Activated T-cell treated with anti-CD3 and anti-CD28 coated beads, Interleukin-2, amount 50 U/mL, for 48 hours (primary cell): ENCODE results near the gene RPS25.
"Not testable (repeated sequence)": the region's sequence is repeated elsewhere in the genome, so short reads cannot be mapped to it uniquely, and the experiment has no call there.

Source experiments
- DNase-seq, 2 experiments: peaks; one replicate each; pipeline ENCODE4 v3.0.0-alpha.2; 2020

RPS25 gene

DNA sequence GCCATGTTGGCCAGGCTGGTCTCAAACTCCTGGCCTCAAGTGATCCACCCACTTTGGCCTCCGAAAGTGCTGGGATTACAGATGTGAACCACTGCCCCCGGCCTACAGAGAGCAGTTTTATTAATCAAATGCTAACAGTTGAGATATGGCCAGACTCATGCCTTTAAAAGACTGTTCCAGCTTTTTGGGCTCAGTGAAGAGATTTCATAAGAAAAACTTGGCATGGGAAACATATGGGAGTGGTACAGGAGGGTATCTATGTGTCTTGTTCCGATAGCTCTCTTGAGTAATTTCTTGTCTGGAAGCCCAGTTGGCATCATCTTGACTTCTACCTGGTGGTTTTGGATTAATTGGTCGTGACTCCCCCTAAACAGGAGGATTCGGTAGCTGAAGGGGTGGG is 20.7 kb upstream of the RPS25 start:
- DNase-seq, result no peak

DNA sequence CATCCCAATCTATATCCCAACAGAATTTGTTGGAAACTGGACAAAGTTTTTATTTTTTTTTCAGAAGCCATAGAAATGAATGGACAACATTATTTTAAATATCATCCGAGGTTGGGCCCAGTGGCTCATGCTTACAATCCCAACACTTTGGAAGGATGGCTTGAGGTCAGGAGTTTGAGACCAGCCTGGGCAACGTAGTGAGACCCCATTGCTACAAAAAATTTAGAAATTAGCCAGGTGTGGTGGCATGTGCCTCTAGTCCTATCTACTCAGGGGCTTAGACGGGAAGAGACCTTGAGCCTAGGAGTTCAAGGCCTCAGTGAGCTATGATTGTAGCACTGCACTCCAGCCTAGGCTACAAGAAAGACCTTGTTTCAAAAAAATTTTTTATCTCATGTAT is 16.7 kb upstream of the RPS25 start:
- no peak for DNase-seq

GRCh38 chr11:119033421-119033820 is 15.3 kb upstream of the RPS25 start:
- DNase-seq, result not testable (repeated sequence)

GRCh38 chr11:119031912-119032280 is 13.8 kb upstream of the RPS25 start:
- no peak for DNase-seq

DNA sequence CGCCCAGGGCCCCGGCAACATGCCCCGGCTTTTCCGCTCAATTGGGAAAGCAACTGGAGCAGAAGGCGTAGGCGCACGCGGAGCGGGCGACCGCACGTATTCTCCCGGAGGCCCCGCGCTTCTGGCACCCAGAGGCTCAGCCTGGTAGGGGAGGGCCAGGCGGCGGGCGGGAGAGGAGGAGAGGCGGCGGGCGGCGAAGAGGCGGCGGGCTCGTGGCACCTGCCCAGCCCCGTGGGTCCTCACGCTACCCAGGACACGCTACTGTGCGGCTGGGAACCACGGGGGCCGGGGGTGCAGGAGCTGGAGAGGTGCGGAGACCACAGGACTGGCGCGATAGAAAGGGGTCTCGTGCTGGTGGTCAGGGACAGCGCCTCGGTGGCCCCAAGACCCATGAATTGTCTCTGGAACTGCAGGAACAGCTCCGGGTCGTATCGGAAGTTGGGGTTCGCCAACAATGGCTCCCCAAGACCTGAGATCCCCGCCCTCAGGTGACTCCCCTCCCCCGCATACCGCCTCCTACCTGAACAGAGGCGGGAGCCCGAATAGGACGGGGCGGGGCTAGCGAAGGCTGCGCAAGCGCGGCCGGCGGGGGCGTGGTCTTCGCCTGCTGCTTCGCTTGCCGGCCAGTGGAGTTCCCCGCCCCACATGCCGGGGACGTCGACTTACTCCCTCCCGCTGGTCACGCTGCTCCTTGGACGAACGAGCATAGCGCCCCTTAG is 12.3 kb upstream of the RPS25 start, which contains the start of gene SLC37A4:
SLC37A4 (minus strand) TSS at position 549 of the 719 bp plus-strand sequence.
- DNase-seq, result peak; percentile 99 to 100

- DNase-seq, result peak in 1 of 2 experiments; percentile 72
These were observed 11.8 kb upstream of the RPS25 start for GRCh38 chr11:119030029-119030328.

DNA sequence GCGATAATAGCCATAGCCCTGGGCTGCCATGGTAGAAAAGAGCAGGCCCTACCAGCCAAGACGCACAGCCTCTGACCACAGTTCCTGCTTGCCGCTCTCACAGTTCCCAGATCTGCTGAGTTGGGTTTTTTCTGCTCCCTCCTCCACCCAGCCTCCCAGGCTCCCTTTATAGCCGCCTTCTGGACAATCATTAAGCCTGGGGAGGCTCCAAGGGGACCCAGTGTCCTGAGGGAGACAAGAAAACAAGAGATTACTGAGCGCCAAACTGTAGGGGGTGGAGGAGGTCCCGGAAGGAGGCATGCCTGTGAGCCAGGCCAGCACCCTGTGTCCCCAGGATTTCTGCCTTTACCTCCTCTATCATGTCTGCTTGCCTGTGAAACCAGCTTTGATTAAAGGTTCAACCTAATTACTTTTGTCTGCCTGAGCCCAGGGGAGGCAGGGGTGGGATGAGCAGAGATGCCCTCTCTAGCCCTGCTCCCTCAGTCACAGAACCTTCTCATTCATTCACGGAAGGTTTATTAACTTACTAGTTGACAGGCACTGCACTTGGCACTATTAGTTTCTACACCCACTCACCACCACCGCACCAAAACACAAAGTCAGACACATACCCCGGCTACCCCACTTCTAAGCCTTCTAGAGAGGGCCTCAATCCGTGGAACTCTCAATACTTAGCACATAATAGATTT is 11.3 kb upstream of the RPS25 start:
- peak; percentile 65 for DNase-seq

- DNase-seq, result no peak
These were observed 10.9 kb upstream of the RPS25 start for GRCh38 chr11:119029069-119029339.

DNA sequence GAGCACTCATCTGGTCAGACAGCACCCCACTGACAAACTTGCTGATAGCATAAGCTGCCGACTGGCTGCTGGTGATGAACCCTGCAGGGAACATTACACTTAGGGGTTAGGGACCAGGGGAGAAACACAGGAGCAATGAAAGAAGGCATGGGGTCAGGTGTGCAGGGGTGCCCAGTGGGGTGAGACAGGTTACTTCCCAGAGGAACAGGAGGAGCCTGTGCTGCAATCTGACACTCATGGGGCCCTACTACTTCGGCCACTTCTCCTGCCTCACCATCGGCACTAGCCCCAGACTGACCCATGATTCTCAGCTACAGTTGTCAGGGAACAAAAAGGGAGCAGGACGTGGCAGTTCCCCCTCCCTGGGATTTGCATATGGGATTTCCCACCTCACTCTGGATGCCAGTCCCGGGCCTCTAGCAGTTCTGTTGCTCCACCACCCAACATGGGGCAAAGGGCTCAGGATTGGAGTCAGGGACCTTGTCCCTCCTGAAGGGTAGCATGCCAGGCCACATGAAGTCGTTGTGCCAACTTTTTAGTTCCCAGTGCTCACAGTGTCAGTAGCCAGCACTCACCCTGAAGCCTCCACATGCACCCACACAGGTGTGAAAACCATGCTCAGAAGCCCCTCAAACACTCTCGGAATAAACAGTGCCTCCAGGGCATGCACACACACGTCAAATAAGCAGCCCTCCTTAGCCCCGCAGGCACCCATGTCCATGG is 10.4 kb upstream of the RPS25 start:
- no peak for DNase-seq

DNA sequence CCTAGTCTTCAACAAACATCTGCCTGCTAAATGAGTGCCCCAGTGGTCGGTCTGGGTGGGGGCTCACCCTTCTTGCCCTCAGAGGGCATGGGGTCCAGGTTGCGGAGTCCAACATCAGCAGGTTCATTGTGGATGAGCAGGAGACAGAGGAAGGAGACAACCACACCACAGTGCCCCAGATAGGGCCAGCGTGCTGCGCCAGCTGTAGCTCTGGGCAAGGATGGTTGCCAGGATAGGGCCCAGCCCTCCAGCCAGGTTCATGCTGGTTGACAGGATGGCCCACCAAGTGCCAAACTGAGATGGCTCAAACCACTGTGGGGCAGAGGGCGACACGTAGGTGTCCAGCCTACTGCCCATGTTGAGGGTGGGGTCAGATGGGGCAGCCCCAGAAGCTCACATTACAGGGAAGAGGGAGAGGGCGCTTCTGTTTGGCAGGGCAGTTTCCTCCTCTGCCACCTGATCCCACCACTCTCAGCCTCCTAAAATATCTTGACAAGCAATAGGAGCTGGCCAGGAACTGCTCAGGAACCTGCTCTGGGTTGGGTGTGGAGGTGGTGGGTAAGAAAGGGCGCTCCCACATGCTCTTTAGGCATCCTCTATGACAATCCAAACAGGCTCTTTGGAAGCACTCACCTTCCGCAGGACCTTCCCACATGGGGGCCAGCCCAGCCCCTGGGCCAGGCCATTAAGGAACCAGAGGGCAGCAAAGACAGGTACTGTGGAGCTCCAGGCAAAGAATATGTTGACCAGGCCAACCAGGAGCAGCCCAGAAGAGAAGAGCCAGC is 9.6 kb upstream of the RPS25 start:
- no peak for DNase-seq

DNA sequence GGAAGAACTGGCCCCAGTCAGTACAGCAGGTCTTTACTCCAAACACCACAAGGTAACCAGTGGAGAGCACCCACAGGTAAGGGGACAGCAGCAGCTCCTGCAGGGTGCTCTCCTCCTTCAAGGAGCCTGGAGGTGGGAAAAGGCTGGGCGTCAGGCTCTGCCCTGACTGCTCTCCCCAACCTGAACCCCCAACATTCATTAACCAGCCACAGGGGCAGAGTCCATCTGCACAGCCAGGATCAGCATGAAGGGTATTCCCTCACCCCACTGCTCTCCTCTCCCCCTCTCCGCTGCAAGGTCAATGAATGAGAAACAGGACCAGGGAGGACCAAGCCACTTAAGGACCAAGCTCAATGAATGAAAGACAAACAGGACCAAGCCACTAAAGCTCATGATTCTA is 8.8 kb upstream of the RPS25 start:
- no peak for DNase-seq

DNA sequence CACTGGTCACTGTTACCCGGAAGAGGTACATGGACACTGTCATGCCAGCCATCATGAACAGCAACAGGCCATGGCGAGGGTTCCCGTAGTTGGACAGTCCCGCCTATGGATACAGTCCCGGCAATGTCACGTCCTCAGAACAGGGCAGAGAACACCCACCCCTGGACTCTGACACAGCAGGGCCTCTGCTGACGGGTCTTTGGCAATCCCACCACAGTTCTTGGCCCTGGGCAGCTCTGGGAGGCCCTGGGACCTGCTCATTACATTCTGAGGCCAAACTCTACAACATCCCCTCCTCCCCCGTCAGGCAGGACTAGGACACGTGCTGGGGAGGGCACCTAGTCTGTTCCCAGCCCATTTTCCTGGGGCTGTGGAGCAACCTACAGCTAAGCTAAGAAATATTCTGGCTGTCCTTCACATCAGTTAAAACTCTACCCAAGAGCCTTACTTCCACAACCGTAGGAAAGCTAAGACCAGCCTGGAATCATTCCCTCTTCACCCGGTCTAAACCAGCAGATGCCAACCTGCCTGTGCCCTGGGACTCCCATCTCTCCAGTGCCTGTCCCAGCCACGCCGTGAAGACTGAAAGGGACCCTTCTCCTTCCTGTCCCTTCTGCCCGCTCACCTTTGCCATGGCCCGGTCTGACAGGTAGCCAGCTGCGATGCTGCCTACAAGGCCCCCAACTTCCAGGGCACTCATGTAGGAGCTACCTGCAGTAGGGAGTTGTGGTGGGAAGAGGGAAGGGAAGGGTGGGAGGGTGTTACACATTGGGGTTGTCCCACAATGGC is 8.0 kb upstream of the RPS25 start:
- no peak for DNase-seq

DNA sequence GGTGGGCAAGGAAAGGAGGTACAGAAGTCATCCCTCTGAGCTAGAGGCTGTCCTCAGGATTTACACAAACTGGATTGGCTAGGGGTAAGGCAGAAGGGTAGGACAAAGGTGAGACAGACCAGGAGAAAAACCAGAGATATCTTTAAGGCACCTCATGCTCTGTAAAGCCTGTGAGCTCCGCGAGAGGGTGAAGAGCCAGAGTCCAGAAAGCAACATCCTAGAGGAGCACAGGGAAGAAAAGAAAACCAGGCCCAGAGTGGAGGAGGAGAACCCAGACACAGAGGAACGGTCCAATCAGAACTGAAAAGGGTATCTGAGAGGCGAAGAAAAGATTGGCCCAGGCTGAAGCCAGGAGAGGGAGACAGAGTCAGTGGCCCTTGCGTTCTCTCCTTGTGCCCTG is 7.4 kb upstream of the RPS25 start:
- no peak for DNase-seq

GRCh38 chr11:119025099-119025473 is 6.9 kb upstream of the RPS25 start:
- no peak for DNase-seq

DNA sequence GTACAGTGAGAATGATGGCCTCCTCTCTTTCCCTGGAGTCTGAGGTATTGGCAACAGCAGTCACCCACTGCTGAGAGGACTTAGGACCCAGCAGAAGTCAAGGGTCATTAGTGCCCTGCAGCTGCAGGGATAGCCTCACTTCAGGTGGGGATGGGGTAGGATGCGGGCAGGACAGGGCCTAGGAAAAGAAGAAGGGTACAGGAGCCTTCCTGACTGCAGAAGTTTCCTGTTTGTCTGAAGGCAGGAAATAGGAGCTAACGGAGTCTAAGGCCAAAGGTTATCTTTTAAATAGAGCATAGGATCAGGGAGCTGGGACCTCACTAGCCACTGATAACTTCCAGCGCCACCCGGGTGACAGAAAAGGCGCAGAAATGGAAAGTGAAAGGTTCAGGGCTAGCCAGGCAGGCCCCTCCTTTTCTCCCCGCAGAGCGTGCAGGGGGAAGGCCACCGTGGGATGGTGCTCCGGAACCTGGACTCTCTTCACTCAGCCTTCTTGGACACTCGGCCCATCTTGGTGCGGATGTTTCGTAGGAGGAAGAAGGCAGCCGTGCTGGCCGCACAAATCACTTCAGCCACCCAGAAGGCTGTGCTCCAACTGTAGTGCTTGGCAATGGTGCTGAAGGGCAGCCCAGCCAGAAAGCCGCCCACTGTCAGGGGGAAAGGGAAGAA is 6.4 kb upstream of the RPS25 start:
- no peak for DNase-seq

GRCh38 chr11:119023741-119024140 is 5.6 kb upstream of the RPS25 start:
- no peak for DNase-seq

DNA sequence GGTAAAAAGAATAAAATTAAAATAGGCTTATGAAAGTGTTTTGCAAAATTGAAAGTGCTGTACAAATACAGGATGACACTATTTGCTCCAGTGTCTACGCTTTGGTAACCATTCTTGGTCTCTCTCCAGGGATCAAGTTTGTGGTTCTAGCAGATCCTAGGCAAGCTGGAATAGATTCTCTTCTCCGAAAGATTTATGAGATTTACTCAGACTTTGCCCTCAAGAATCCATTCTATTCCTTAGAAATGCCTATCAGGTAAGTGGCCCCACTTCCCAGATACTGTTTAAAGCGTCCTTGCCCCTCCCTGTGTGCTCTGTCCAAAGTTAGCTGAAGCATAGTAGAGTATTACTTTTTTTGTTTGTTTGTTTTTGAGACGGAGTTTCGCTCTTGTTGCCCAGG is 3.5 kb upstream of the RPS25 start:
- no peak for DNase-seq

DNA sequence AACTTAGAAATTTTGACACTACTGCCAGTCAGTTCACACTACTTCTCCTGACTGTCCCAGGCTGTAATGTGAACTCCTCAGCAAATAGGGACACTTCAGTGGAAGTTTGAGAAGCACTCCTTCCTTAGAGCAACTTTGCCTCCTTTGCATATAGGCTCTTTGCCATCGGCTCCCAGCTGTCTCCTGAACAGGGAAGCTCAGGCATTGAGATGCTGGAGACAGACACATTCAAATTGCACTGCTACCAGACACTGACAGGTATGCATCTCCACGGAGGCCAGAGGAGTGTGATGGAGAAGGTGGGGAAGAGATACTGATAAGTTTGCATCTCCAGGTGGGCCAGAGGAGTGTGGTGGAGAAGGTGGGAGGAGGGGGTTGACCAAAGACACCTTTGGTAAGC is 1.9 kb upstream of the RPS25 start:
- no peak for DNase-seq

DNA sequence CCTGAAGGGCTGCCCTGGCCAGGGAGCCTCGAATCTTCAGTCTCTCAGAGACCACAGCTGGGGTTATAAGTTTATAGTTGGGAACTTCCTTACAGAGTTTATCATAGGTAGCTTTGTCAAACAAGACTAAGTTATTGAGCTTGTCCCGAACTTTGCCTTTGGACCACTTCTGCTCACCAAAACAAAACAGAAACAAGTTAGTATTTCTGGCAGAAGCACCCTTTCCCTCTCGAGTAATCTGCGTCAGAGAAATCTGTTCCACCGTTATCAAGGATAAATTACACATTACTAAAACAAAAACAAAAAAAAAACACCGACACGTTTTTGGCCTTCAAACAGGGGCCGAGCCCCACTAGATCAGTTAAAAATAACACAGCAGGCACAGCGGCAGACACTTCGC is 766 bp downstream of the RPS25 start:
- not testable (repeated sequence) for DNase-seq

GRCh38 chr11:119016216-119017009 is 1.7 kb downstream of the RPS25 start:
- DNase-seq, result no peak

DNA sequence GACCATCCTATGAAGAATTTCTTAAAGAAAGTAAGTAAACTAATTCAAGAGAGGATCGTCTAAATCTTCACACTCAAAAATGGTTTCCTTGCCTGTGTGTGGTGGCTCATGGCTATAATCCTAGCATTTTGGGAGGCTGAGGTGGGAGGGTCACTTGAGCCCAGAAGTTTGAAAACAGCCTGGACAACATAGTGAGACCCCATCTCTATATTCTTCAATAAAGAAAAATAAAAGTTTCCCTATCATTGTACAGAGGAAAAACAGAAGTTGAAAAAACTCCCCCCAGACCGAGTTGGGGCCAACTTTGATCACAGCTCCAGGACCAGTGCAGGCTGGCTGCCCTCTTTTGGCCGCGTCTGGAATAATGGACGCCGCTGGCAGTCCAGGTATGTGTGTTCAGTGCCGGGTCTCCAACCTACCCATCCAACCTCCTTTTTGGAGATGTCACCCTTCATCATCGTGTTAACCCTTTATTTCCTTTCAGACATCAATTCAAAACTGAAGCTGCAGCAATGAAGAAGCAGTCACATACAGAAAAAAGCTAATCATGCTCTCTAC is 3.0 kb downstream of the RPS25 start:
- no peak for DNase-seq
